KMS-11 (cell line): ENCODE measurements around the gene LGALS3.

ENCODE experiments used
- H2AFZ ChIP-seq: fragments of 200-600 bp; sonication (generic); 2 replicates; pipeline ENCODE4 v1.6.1; 2016; ENCODE audit warnings: antibody characterized with exemption, mixed run types, low read depth
- H3K27ac ChIP-seq: fragments of 200-600 bp; sonication (generic); 2 replicates; pipeline ENCODE4 v1.6.1; 2016; ENCODE audit warnings: mild to moderate bottlenecking, mixed run types
- H3K27me3 ChIP-seq: fragments of 200-600 bp; sonication (generic); 2 replicates; pipeline ENCODE4 v1.6.1; 2017; ENCODE audit warnings: mild to moderate bottlenecking, low read depth, mixed run types, moderate library complexity; ENCODE audit not compliant: insufficient read depth
- H3K36me3 ChIP-seq: fragments of 200-600 bp; sonication (generic); 2 replicates; pipeline ENCODE4 v1.6.1; 2017; ENCODE audit warnings: mild to moderate bottlenecking, mixed run types; ENCODE audit not compliant: insufficient read depth
- H3K4me1 ChIP-seq: fragments of 200-600 bp; sonication (generic); 2 replicates; pipeline ENCODE4 v1.6.1; 2016; ENCODE audit warnings: mild to moderate bottlenecking, low read depth, mixed run types; ENCODE audit not compliant: poor library complexity, severe bottlenecking
- H3K4me2 ChIP-seq: fragments of 200-600 bp; sonication (generic); 2 replicates; pipeline ENCODE4 v1.7.0; 2016; ENCODE audit warnings: mild to moderate bottlenecking, mixed run types
- H3K4me3 ChIP-seq: fragments of 200-600 bp; sonication (generic); IDR thresholded peaks from 2 replicates; pipeline ENCODE4 v1.6.1; 2017; ENCODE audit warnings: low read depth, low read length, mixed read lengths; ENCODE audit not compliant: insufficient read depth
- H3K79me2 ChIP-seq: fragments of 200-600 bp; sonication (generic); 2 replicates; pipeline ENCODE4 v1.6.1; 2016; ENCODE audit warnings: low read depth, mixed run types; ENCODE audit not compliant: insufficient read depth
- H3K9ac ChIP-seq: fragments of 200-600 bp; sonication (generic); 2 replicates; pipeline ENCODE4 v1.6.1; 2016; ENCODE audit warnings: mild to moderate bottlenecking, mixed run types
- H4K20me1 ChIP-seq: fragments of 200-600 bp; sonication (generic); 2 replicates; pipeline ENCODE4 v1.6.1; 2016; ENCODE audit warnings: mild to moderate bottlenecking, mixed run types; ENCODE audit not compliant: insufficient read depth
- CTCF ChIP-seq: fragments of 200-600 bp; sonication (generic); conservative IDR thresholded peaks from 2 replicates; pipeline ENCODE4 v1.6.1; 2017; ENCODE audit warnings: low read depth, mild to moderate bottlenecking, antibody characterized with exemption, low read length, moderate library complexity, mixed read lengths

The LGALS3 gene

GRCh38 chr14:55088356-55088755 lies 40.7 kb upstream of the LGALS3 start:
- Histone ChIP-seq H4K20me1 (no peaks in the 10 kb centered on the region), H3K9ac (no peak overlapping the region), H3K36me3 (no peaks in the 10 kb centered on the region), H3K4me3 (no peak overlapping the region), H3K4me1 (no peaks in the 10 kb centered on the region), H3K27me3 (no peaks in the 10 kb centered on the region), H3K27ac (no peak overlapping the region), H2AFZ (no peak overlapping the region), H3K79me2 (no peaks in the 10 kb centered on the region), H3K4me2 (no peak overlapping the region)
- TF ChIP-seq CTCF: no peak

- no peak overlapping the region for H3K4me2 ChIP-seq
- H3K9ac ChIP-seq: no peak overlapping the region
- H3K27me3 ChIP-seq: no peaks in the 10 kb centered on the region
- H4K20me1 ChIP-seq: no peaks in the 10 kb centered on the region
- H3K36me3 ChIP-seq: no peaks in the 10 kb centered on the region
- H3K27ac ChIP-seq: no peak overlapping the region
- H2AFZ ChIP-seq: no peak overlapping the region
- no peak for TF ChIP-seq CTCF
- peaks cover 5% of the 10 kb centered on the region for H3K4me1 ChIP-seq
- no peak overlapping the region for H3K4me3 ChIP-seq
- no peaks in the 10 kb centered on the region for H3K79me2 ChIP-seq
These were observed 36.7 kb upstream of the LGALS3 start for GRCh38 chr14:55092341-55092740.

DNA sequence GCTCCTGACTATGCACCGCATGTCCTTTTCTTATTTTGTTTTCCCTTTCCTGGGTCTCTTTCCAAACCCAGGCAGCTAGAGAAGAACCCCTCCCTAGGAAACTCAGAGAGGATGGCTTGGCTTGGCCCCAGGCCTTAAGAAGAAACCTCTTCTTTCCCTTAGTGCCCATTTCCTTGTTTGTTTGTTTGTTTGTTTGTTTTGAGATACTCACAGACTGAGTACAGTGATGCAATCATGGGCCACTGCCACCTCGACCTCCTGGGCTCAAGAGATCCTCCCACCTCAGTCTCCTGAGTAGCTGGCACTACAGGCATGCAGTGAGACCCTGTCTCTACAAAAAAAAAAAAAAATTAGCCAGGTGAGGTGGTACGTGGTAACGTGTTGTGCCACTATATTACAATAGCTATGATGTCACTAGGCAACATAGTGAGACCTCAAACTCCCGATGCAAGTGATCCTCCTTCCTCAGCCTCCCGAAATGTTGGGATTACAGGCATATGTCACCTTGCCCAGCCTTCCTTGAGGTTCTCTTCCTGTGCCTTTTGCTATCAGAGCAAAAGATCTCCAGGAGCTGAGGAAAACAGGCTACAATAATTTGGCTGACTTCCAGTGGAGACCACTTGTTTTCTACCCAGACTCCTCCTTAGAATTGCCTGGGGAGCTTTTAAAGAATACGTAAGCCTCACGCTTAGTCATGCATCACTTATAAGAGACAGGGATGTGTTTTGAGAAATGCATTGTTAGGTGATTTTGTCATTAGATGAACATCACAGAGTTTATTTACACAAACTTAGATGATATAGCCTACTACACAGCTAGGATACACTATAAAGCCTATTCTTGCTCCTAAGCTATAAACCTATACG lies 34.5 kb upstream of the LGALS3 start:
- Histone ChIP-seq H3K4me3 (no peak overlapping the region), H3K79me2 (no peaks in the 10 kb centered on the region), H2AFZ (no peak overlapping the region), H3K36me3 (no peaks in the 10 kb centered on the region), H3K4me1 (peaks cover 27% of the 10 kb centered on the region), H3K27ac (no peak overlapping the region), H4K20me1 (no peaks in the 10 kb centered on the region), H3K4me2 (no peak overlapping the region), H3K27me3 (no peaks in the 10 kb centered on the region), H3K9ac (no peak overlapping the region)
- TF ChIP-seq CTCF: no peak

DNA sequence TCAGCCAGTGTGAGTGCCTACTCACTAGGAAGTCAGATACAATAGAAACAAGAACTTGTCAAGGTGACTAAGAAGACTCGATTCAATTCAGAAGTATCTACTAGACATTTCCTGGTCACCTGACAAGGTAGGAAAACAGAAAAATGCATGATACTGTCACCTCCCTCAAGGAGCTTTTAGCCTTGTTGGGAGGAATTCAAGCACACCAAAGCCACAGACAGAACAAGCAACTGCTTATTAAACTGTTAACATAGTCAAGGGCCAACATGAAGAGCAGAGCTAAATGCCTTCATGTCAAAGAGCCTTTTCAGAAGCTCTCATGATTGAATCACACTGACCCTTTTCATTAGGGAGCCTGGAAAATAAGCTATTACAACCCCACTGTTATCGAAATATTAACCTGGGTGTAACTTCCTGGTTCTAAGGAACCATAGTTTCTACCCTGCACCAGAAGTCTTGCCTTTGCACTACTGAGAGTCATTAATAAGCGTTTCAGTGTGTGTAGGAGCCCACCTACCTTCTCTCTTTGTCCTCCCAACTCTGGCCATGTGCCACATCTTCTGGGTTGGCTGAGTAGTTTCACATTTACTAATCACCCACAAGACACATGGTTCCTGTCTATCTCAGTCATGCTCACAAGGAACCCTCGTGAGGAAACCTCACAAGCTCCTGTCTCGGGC lies 31.0 kb upstream of the LGALS3 start:
- Histone ChIP-seq H4K20me1 (no peaks in the 10 kb centered on the region), H3K4me3 (no peak overlapping the region), H3K36me3 (no peaks in the 10 kb centered on the region), H3K27ac (peak overlapping the region; percentile 85), H2AFZ (peak overlapping the region; percentile 10), H3K4me2 (peak overlapping the region; percentile 42), H3K79me2 (no peaks in the 10 kb centered on the region), H3K9ac (peak overlapping the region; percentile 41; the same call in 1 of the 2 replicates), H3K4me1 (peaks cover 59% of the 10 kb centered on the region), H3K27me3 (no peaks in the 10 kb centered on the region)
- TF ChIP-seq CTCF: no peak
